Measurements from ENCODE around the gene PSMB1. TPM values are rescaled to one million over a fixed set of nuclear protein-coding genes. Genes with fewer than 3 reads are reported as not detected.

The PSMB1 gene
- total RNA-seq, 1 donor from 2014 or later = 139 TPM

GRCh38 chr6:170564936-170565530, 11.9 kb upstream of the PSMB1 start:
- Mint-ChIP-seq H3K4me3 (ENCODE audit: unreplicated experiment) (no peak overlapping the region), H3K36me3 (ENCODE audit: unreplicated experiment) (peaks cover 50% of the 10 kb centered on the region), H3K4me1 (ENCODE audit: unreplicated experiment) (no peaks in the 10 kb centered on the region), H3K9me3 (ENCODE audit: unreplicated experiment) (no peaks in the 10 kb centered on the region), H3K27ac (ENCODE audit: unreplicated experiment) (no peak overlapping the region), H3K27me3 (ENCODE audit: unreplicated experiment) (no peaks in the 10 kb centered on the region)
- no peak for TF ChIP-seq CTCF (IDR thresholded peaks at IDR 0.05)
- DNase-seq (ENCODE audit: extremely low spot score, unreplicated experiment) = no peak

GRCh38 chr6:170561555-170561954, 8.4 kb upstream of the PSMB1 start:
- TF ChIP-seq CTCF (IDR thresholded peaks at IDR 0.05) = no peak
- H3K4me1 Mint-ChIP-seq (ENCODE audit: unreplicated experiment) = no peaks in the 10 kb centered on the region
- no peak overlapping the region for H3K27ac Mint-ChIP-seq (ENCODE audit: unreplicated experiment)
- DNase-seq (ENCODE audit: extremely low spot score, unreplicated experiment) = no peak
- H3K27me3 Mint-ChIP-seq (ENCODE audit: unreplicated experiment) = no peaks in the 10 kb centered on the region
- H3K36me3 Mint-ChIP-seq (ENCODE audit: unreplicated experiment) = peaks cover 38% of the 10 kb centered on the region
- H3K4me3 Mint-ChIP-seq (ENCODE audit: unreplicated experiment) = no peak overlapping the region
- H3K9me3 Mint-ChIP-seq (ENCODE audit: unreplicated experiment) = no peaks in the 10 kb centered on the region

GRCh38 chr6:170555305-170555704, 2.2 kb upstream of the PSMB1 start:
- no peak overlapping the region for H3K4me3 Mint-ChIP-seq (ENCODE audit: unreplicated experiment)

GRCh38 chr6:170554796-170555137, 1.7 kb upstream of the PSMB1 start:
- H3K27ac Mint-ChIP-seq (ENCODE audit: unreplicated experiment) = no peak overlapping the region
- no peaks in the 10 kb centered on the region for H3K9me3 Mint-ChIP-seq (ENCODE audit: unreplicated experiment)
- no peaks in the 10 kb centered on the region for H3K27me3 Mint-ChIP-seq (ENCODE audit: unreplicated experiment)
- TF ChIP-seq CTCF (IDR thresholded peaks at IDR 0.05) = no peak
- DNase-seq (ENCODE audit: extremely low spot score, unreplicated experiment) = no peak
- peaks cover 20% of the 10 kb centered on the region for H3K4me1 Mint-ChIP-seq (ENCODE audit: unreplicated experiment)
- no peak overlapping the region for H3K4me3 Mint-ChIP-seq (ENCODE audit: unreplicated experiment)
- peaks cover 8% of the 10 kb centered on the region for H3K36me3 Mint-ChIP-seq (ENCODE audit: unreplicated experiment)

More at GRCh38 chr6:170555305-170555704, 2.2 kb upstream of the PSMB1 start:
- peaks cover 9% of the 10 kb centered on the region for H3K36me3 Mint-ChIP-seq (ENCODE audit: unreplicated experiment)
- no peaks in the 10 kb centered on the region for H3K27me3 Mint-ChIP-seq (ENCODE audit: unreplicated experiment)
- no peaks in the 10 kb centered on the region for H3K9me3 Mint-ChIP-seq (ENCODE audit: unreplicated experiment)
- DNase-seq (ENCODE audit: extremely low spot score, unreplicated experiment) = no peak
- TF ChIP-seq CTCF (IDR thresholded peaks at IDR 0.05) = no peak
- H3K4me1 Mint-ChIP-seq (ENCODE audit: unreplicated experiment) = peaks cover 15% of the 10 kb centered on the region
- no peak overlapping the region for H3K27ac Mint-ChIP-seq (ENCODE audit: unreplicated experiment)

- H3K4me3 Mint-ChIP-seq (ENCODE audit: unreplicated experiment) = no peak within 1 kb of the TSS
- DNase-seq (ENCODE audit: extremely low spot score, unreplicated experiment) = peak; percentile 97
- no peak for TF ChIP-seq CTCF (IDR thresholded peaks at IDR 0.05)
- no peaks in the 10 kb centered on the region for H3K27me3 Mint-ChIP-seq (ENCODE audit: unreplicated experiment)
- H3K9me3 Mint-ChIP-seq (ENCODE audit: unreplicated experiment) = no peaks in the 10 kb centered on the region
- no peak within 1 kb of the TSS for H3K27ac Mint-ChIP-seq (ENCODE audit: unreplicated experiment)
- H3K36me3 Mint-ChIP-seq (ENCODE audit: unreplicated experiment) = peaks cover 7% of the 10 kb centered on the region
- H3K4me1 Mint-ChIP-seq (ENCODE audit: unreplicated experiment) = peaks cover 22% of the 10 kb centered on the region
Measured at GRCh38 chr6:170554013-170554795, 1.1 kb upstream of the PSMB1 start, which contains the start of gene TBP. Gene TBP (plus strand): TSS chr6:170554369. CDS start chr6:170557030, 2,661 bp downstream.
